H9 (cell line): ENCODE measurements around the gene APOBEC3H. TPM values are rescaled to one million over a fixed set of nuclear protein-coding genes. Genes with fewer than 3 reads are reported as not detected.

Experiments used
- DNase-seq: peaks from one replicate; pipeline ENCODE4 v3.0.0-alpha.2; 2017
- H2AFZ ChIP-seq: one replicate; pipeline ENCODE4 v1.6.1; 2013; ENCODE audit warnings: mild to moderate bottlenecking, low read length, control low read depth, moderate library complexity
- H2AK5ac ChIP-seq: 2 replicates; pipeline ENCODE4 v1.6.1; 2013; ENCODE audit warnings: low read length, control low read depth, mixed read lengths; ENCODE audit not compliant: insufficient read length
- H2BK120ac ChIP-seq: one replicate; pipeline ENCODE4 v1.6.1; 2013; ENCODE audit warnings: low read depth, mild to moderate bottlenecking, low read length, control low read depth, inconsistent platforms; ENCODE audit not compliant: poor library complexity, severe bottlenecking
- H2BK12ac ChIP-seq: 2 replicates; pipeline ENCODE4 v1.6.1; 2013; ENCODE audit warnings: low read length, control low read depth, mixed read lengths, low read depth; ENCODE audit not compliant: insufficient read length
- H2BK15ac ChIP-seq: 2 replicates; pipeline ENCODE4 v1.6.1; 2013; ENCODE audit warnings: low read depth, low read length, control low read depth
- H2BK20ac ChIP-seq: one replicate; pipeline ENCODE4 v1.6.1; 2013; ENCODE audit warnings: low read depth, mild to moderate bottlenecking, low read length, control low read depth, inconsistent platforms; ENCODE audit not compliant: poor library complexity, severe bottlenecking
- H2BK5ac ChIP-seq: 2 replicates; pipeline ENCODE4 v1.6.1; 2013; ENCODE audit warnings: low read length, control low read depth, mixed read lengths; ENCODE audit not compliant: insufficient read length
- H3K14ac ChIP-seq: 2 replicates; pipeline ENCODE4 v1.6.1; 2013; ENCODE audit warnings: low read length, control low read depth; ENCODE audit not compliant: insufficient read depth
- H3K18ac ChIP-seq: 2 replicates; pipeline ENCODE4 v1.6.1; 2013; ENCODE audit warnings: low read depth, mild to moderate bottlenecking, mixed read lengths, low read length, control low read depth; ENCODE audit not compliant: insufficient read length
- H3K23ac ChIP-seq: 2 replicates; pipeline ENCODE4 v1.6.1; 2013; ENCODE audit warnings: low read length, control low read depth, mixed read lengths, low read depth; ENCODE audit not compliant: insufficient read length
- H3K23me2 ChIP-seq: 2 replicates; pipeline ENCODE4 v1.6.1; 2013; ENCODE audit warnings: low read depth, mild to moderate bottlenecking, mixed read lengths, low read length, control low read depth; ENCODE audit not compliant: insufficient read length, poor library complexity, severe bottlenecking
- H3K27ac ChIP-seq: 2 replicates; pipeline ENCODE4 v1.5.1; 2013; ENCODE audit warnings: low read length, control low read depth, mixed read lengths, low read depth; ENCODE audit not compliant: insufficient read length
- H3K27me3 ChIP-seq: 2 replicates; pipeline ENCODE4 v1.6.1; 2013; ENCODE audit warnings: low read length, control low read depth, inconsistent platforms; ENCODE audit not compliant: insufficient read depth
- H3K4ac ChIP-seq: 2 replicates; pipeline ENCODE4 v1.6.1; 2013; ENCODE audit warnings: low read depth, mild to moderate bottlenecking, control low read depth, inconsistent platforms, low read length, moderate library complexity
- H3K4me1 ChIP-seq: 2 replicates; pipeline ENCODE4 v1.6.1; 2013; ENCODE audit warnings: low read length, control low read depth, inconsistent platforms; ENCODE audit not compliant: insufficient read depth
- H3K4me2 ChIP-seq: 2 replicates; pipeline ENCODE4 v1.6.1; 2013; ENCODE audit warnings: low read length, control low read depth, mixed read lengths; ENCODE audit not compliant: insufficient read length, insufficient read depth
- H3K56ac ChIP-seq: 2 replicates; pipeline ENCODE4 v1.6.1; 2013; ENCODE audit warnings: low read depth, mild to moderate bottlenecking, mixed read lengths, low read length, control low read depth; ENCODE audit not compliant: insufficient read length
- H3K79me1 ChIP-seq: 2 replicates; pipeline ENCODE4 v1.6.1; 2013; ENCODE audit warnings: low read depth, mild to moderate bottlenecking, moderate library complexity, low read length, control low read depth, inconsistent platforms; ENCODE audit not compliant: insufficient read depth, poor library complexity, severe bottlenecking
- H3K79me2 ChIP-seq: 2 replicates; pipeline ENCODE4 v1.6.1; 2013; ENCODE audit warnings: low read length, control low read depth, inconsistent platforms; ENCODE audit not compliant: insufficient read depth
- H3K9ac ChIP-seq: 2 replicates; pipeline ENCODE4 v1.6.1; 2013; ENCODE audit warnings: low read length, control low read depth, mixed read lengths; ENCODE audit not compliant: insufficient read length; ENCODE audit errors: extremely low read depth
- H3K9me3 ChIP-seq: one replicate; pipeline ENCODE4 v1.6.1; 2013; ENCODE audit warnings: low read depth, low read length, inconsistent platforms; ENCODE audit not compliant: control insufficient read depth
- H3T11ph ChIP-seq: one replicate; pipeline ENCODE4 v1.6.1; 2013; ENCODE audit warnings: mild to moderate bottlenecking, low read length, control low read depth, inconsistent platforms
- H4K20me1 ChIP-seq: one replicate; pipeline ENCODE4 v1.6.1; 2013; ENCODE audit not compliant: control insufficient read depth, insufficient read length, insufficient read depth
- H4K5ac ChIP-seq: 2 replicates; pipeline ENCODE4 v1.6.1; 2013; ENCODE audit warnings: low read depth, mild to moderate bottlenecking, mixed read lengths, low read length, control low read depth; ENCODE audit not compliant: insufficient read length
- H4K8ac ChIP-seq: replicated peaks from 2 replicates; pipeline ENCODE4 v1.6.1; 2013; ENCODE audit warnings: low read length, control low read depth, mixed read lengths, low read depth; ENCODE audit not compliant: insufficient read length
- H4K91ac ChIP-seq: 2 replicates; pipeline ENCODE4 v1.6.1; 2013; ENCODE audit warnings: low read depth, mild to moderate bottlenecking, moderate library complexity, mixed read lengths, low read length, control low read depth; ENCODE audit not compliant: insufficient read length
- H3K27ac Mint-ChIP-seq, 3 experiments: 2 replicates in 2 of 3; 3 replicates in 1 of 3; pipeline ENCODE4 v1.8.0; 2020 to 2021; ENCODE audit warnings: mixed read lengths in 3 of 3, mild to moderate bottlenecking in 1 of 3, moderate library complexity in 1 of 3
- H3K27me3 Mint-ChIP-seq: 2 replicates; pipeline ENCODE4 v1.8.0; 2021; ENCODE audit warnings: low read depth, mild to moderate bottlenecking, moderate library complexity, mixed read lengths
- H3K36me3 Mint-ChIP-seq, 3 experiments: 2 replicates in 2 of 3; 3 replicates in 1 of 3; pipeline ENCODE4 v1.8.0; 2020 to 2021; ENCODE audit warnings: low read depth in 3 of 3, mixed read lengths in 3 of 3; ENCODE audit not compliant: insufficient read depth in 1 of 3
- H3K4me1 Mint-ChIP-seq, 2 experiments: 2 replicates each; pipeline ENCODE4 v1.8.0; 2020; ENCODE audit warnings: mixed read lengths in 2 of 2
- H3K4me3 Mint-ChIP-seq, 2 experiments: 2 replicates in 1 of 2; 3 replicates in 1 of 2; pipeline ENCODE4 v1.8.0; 2020 to 2021; ENCODE audit warnings: mild to moderate bottlenecking in 2 of 2, mixed read lengths in 2 of 2, moderate library complexity in 1 of 2
- H3K9me3 Mint-ChIP-seq, 2 experiments: 2 replicates in 1 of 2; 3 replicates in 1 of 2; pipeline ENCODE4 v1.8.0; 2020; ENCODE audit warnings: mild to moderate bottlenecking in 2 of 2, mixed read lengths in 2 of 2, moderate library complexity in 1 of 2
- WGBS: extraction: QIAGEN DNeasy Blood & Tissue Kit; methylation state at CpG from one replicate; pipeline ENCODE4 v1.1.7; 2013; ENCODE audit warnings: missing lambda C conversion rate, low lambda C conversion rate, mixed read lengths; ENCODE audit not compliant: insufficient read length; ENCODE audit errors: extremely low coverage; 5-methylcytosine and 5-hydroxymethylcytosine counted together
- total RNA-seq: library from RNA; stranded (reverse); gene quantifications from 2 replicates; pipeline ENCODE4 v1.2.1, GENCODE V29; 2021
- TF ChIP-seq, protein P1 (sequence below): fragments of 200-600 bp; sonication (generic); conservative IDR thresholded peaks from 3 replicates; pipeline ENCODE4 v1.8.0; 2021; ENCODE audit warnings: antibody characterized with exemption, mild to moderate bottlenecking

Gene APOBEC3H
- total RNA-seq, 1 experiment from 2014 or later, result 0.48 TPM

GRCh38 chr22:39081598-39081997 lies 15.4 kb upstream of the APOBEC3H start:
- WGBS, result no CpG with 5 or more reads among the region's 8 CpGs
- H3K27me3 Mint-ChIP-seq, result no peaks in the 10 kb centered on the region; the same call in 1 of the 2 replicates

More at GRCh38 chr22:39081598-39081997, 15.4 kb upstream of the APOBEC3H start:
- Histone ChIP-seq H2BK5ac (no peak overlapping the region), H4K20me1 (no peaks in the 10 kb centered on the region), H2AFZ (no peak overlapping the region), H2BK20ac (no peak overlapping the region), H4K5ac (no peak overlapping the region), H3K4ac (no peak overlapping the region), H3K27me3 (no peaks in the 10 kb centered on the region), H4K8ac (no peak overlapping the region), H3K9me3 (no peaks in the 10 kb centered on the region), H2BK15ac (no peak overlapping the region), H3K23ac (no peak overlapping the region), H3K4me1 (no peaks in the 10 kb centered on the region), H2AK5ac (no peak overlapping the region), H3T11ph (no peak overlapping the region), H4K91ac (no peak overlapping the region), H3K79me1 (no peaks in the 10 kb centered on the region), H3K27ac (no peak overlapping the region), H3K56ac (no peak overlapping the region), H3K79me2 (no peaks in the 10 kb centered on the region), H3K14ac (no peak overlapping the region), H2BK12ac (no peak overlapping the region), H3K18ac (no peak overlapping the region), H3K4me2 (no peak overlapping the region), H3K9ac (no peak overlapping the region), H2BK120ac (no peak overlapping the region), H3K23me2 (no peaks in the 10 kb centered on the region)
- Mint-ChIP-seq H3K36me3 (no peaks in the 10 kb centered on the region), H3K4me3 (no peak overlapping the region), H3K4me1 (peaks cover 7 to 28% of the 10 kb centered on the region in 2 experiments), H3K27ac (0 out of 7 replicates have a peak overlapping the region, but pooled peaks of 1 of the 3 experiments have one; percentile 11), H3K9me3 (no peaks in the 10 kb centered on the region)
- DNase-seq, result no peak
- TF ChIP-seq, protein P1, sequence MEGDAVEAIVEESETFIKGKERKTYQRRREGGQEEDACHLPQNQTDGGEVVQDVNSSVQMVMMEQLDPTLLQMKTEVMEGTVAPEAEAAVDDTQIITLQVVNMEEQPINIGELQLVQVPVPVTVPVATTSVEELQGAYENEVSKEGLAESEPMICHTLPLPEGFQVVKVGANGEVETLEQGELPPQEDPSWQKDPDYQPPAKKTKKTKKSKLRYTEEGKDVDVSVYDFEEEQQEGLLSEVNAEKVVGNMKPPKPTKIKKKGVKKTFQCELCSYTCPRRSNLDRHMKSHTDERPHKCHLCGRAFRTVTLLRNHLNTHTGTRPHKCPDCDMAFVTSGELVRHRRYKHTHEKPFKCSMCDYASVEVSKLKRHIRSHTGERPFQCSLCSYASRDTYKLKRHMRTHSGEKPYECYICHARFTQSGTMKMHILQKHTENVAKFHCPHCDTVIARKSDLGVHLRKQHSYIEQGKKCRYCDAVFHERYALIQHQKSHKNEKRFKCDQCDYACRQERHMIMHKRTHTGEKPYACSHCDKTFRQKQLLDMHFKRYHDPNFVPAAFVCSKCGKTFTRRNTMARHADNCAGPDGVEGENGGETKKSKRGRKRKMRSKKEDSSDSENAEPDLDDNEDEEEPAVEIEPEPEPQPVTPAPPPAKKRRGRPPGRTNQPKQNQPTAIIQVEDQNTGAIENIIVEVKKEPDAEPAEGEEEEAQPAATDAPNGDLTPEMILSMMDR, result no peak
